Measurements from ENCODE around the gene CLK3.
"Not testable (repeated sequence)": the region's sequence is repeated elsewhere in the genome, so short reads cannot be mapped to it uniquely, and the experiment has no call there.

CLK3 gene

GRCh38 chr15:74621936-74622335 lies 6.3 kb downstream of the CLK3 start:
- no peak for DNase-seq

GRCh38 chr15:74622758-74623157 lies 7.1 kb downstream of the CLK3 start:
- DNase-seq = no peak

- DNase-seq = no peak
Observed at GRCh38 chr15:74624020-74624602, 8.5 kb downstream of the CLK3 start.

GRCh38 chr15:74625693-74626092 lies 10.1 kb downstream of the CLK3 start:
- no peak for DNase-seq

- no peak for DNase-seq
Observed at GRCh38 chr15:74626336-74626735, 10.7 kb downstream of the CLK3 start.

- no peak for DNase-seq
Observed at GRCh38 chr15:74626752-74627692, 11.4 kb downstream of the CLK3 start.

GRCh38 chr15:74627766-74628165 lies 12.1 kb downstream of the CLK3 start:
- DNase-seq = no peak

GRCh38 chr15:74628199-74628598 lies 12.6 kb downstream of the CLK3 start:
- no peak for DNase-seq

GRCh38 chr15:74628949-74629348 lies 13.3 kb downstream of the CLK3 start:
- no peak for DNase-seq

- not testable (repeated sequence) for DNase-seq
Observed at GRCh38 chr15:74629696-74630095, 14.1 kb downstream of the CLK3 start.

- no peak for DNase-seq
Observed at GRCh38 chr15:74630284-74631086, 14.8 kb downstream of the CLK3 start.

GRCh38 chr15:74631087-74631385 lies 15.4 kb downstream of the CLK3 start:
- DNase-seq = no peak

GRCh38 chr15:74631408-74631807 lies 15.8 kb downstream of the CLK3 start:
- DNase-seq = no peak

- peak; percentile 43 to 58 for DNase-seq
Observed at GRCh38 chr15:74631935-74632560, 16.4 kb downstream of the CLK3 start.

GRCh38 chr15:74632601-74633000 lies 17.0 kb downstream of the CLK3 start:
- no peak for DNase-seq

- no peak for DNase-seq
Observed at GRCh38 chr15:74633781-74634180, 18.1 kb downstream of the CLK3 start.

- peak; percentile 65 to 67 for DNase-seq
Observed at GRCh38 chr15:74635228-74635627, 19.6 kb downstream of the CLK3 start.

- DNase-seq = no peak
Observed at GRCh38 chr15:74636984-74637383, 21.3 kb downstream of the CLK3 start.

GRCh38 chr15:74641151-74641550 lies 25.5 kb downstream of the CLK3 start:
- no peak for DNase-seq

GRCh38 chr15:74642348-74642733 lies 26.7 kb downstream of the CLK3 start:
- no peak for DNase-seq

- no peak for DNase-seq
Observed at GRCh38 chr15:74642734-74643664, 27.4 kb downstream of the CLK3 start.

- no peak for DNase-seq
Observed at GRCh38 chr15:74643665-74644204, 28.1 kb downstream of the CLK3 start.
